G401.6 (cell line): ENCODE measurements around the gene GPC3.
A peak's percentile ranks its signal among the peaks of the same experiment; 100 is the strongest.
"Not testable (repeated sequence)": the region's sequence is repeated elsewhere in the genome, so short reads cannot be mapped to it uniquely, and the experiment has no call there.

ENCODE experiments used
- FAIRE-seq: peaks from 2 replicates; lab custom pipeline; 2012; peaks lifted over from hg19 to GRCh38; lab: Jason Lieb, UNC

The GPC3 gene

GRCh38 chrX:133985164-133985966 is at the start of gene GPC3:
GPC3 (minus strand) TSS chrX:133985594.
- FAIRE-seq = no peak

DNA sequence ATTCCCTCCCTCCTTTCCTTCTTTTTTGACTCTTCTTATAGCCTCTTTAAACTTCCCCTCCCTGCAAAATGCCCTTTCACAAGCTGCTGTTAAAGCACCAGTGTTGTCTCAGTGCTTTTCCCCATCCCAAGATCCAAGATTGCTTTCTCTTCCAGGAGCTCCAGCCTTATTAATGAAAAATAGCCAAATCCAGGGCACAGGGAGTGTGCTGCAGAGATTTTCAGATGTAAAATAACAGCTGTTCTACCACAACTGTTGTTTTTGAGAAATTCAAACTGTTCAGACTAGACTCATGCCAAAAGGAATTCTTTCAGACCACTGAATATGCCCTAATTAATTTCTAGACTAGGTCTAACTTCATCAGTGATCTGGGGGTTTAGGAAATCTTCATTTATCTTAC is 47.0 kb upstream of the GPC3 start:
- no peak for FAIRE-seq

DNA sequence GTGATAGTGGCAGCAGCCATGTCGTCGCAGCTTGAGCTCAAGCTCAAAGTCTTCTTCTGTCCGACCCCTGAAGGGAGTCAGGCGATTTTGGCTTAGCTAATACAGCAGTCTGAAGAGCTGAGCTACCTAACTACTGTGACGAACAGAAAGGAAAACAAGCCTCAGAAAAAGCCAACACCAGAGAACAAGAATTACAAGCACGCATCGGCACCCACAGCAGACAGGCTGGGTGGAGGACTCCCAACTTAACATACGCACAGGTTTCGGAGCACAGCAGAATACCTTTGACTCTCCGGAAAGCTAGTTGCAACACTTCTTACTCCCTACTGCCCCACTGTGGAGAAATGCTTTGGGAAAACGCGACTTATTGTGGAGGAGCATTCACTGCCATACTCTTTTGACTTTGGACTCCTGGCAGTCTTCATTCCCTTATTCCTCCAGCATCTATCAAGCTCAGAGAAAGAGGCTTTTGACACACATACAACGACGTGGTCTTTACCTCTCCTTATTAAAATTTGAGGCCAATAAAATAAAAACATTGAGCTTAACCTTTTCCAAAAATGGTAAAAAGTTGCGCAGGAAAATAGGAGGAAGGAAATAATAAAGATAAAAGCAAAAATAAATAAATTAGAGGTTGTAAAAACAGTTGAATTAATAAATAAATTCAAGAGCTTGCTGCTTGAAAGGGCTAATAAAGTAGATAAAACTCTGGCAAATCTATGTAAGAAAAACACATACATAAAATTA is 41.3 kb upstream of the GPC3 start:
- FAIRE-seq = peak; percentile 97

GRCh38 chrX:134025986-134026545 is 40.7 kb upstream of the GPC3 start:
- peak; percentile 73 for FAIRE-seq

DNA sequence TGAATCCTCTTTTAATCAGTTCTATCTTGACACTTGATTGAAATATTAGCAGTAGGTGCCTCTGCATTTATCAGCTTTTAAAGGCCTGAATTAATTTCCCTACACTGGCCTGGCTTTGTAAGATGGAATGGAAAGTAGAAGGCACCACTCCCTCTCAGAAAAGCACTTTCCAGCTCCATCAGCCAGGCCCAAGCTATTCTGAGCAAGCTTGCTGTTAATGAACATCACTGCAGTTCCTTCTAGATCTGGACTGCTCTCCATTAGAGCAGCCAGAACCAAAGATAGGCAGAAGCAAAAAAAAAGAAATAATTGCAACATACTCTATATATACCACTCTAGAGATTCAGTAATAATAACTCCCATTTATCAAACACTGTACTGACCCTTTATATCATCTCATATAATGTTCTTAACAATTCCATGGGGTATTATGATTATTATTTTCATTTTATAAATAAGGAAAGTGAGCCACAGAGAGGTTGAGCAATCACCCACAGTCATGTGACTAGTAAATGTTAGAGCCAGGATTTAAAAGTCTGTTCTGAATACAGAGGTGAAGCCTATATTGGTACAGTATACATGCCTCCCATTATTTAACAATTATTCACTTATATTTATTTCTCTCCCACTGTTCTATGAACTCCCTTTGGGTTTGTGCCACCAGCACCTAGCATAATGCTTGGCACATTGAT is 39.4 kb upstream of the GPC3 start:
- peak; percentile 3 for FAIRE-seq

DNA sequence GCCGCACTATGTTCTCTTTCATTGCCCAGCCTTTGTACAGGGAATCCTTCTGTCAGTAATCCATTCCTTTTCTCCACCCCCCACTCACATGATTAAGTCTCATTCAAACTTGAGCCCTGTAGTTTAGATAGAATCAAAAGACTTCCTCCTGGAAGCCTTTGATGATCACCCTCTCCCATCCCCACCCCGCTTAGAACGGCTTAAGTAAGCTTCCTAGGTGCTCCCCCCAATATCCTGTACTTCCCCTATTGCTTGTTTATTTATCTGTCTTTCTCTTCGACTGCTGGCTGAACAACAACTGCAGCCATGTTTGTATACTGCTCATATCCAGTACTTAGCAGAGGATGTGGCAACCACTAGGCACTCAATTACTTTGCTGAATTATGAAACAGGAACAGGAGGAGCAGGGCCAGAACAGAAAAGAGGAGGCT is 38.5 kb upstream of the GPC3 start:
- FAIRE-seq = no peak

DNA sequence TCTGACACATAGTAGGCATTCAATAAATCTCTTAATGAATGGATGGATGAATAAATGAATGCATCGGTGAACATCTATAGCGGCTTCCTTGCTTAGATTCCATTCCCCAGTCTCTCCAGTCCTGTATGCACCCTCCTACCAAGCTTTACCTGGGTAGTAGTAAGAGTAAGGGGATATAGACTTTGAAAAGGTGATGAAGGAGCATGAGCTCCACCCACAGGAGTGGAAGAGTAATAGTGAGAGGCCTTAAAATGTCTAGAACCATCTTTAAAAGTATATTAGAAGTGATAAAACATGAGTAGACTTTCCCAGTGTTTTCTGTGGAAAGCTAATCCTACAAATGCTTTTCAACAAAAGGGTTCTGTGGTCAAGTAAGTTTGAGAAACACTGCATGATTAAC is 35.5 kb upstream of the GPC3 start:
- peak; percentile 92 for FAIRE-seq

DNA sequence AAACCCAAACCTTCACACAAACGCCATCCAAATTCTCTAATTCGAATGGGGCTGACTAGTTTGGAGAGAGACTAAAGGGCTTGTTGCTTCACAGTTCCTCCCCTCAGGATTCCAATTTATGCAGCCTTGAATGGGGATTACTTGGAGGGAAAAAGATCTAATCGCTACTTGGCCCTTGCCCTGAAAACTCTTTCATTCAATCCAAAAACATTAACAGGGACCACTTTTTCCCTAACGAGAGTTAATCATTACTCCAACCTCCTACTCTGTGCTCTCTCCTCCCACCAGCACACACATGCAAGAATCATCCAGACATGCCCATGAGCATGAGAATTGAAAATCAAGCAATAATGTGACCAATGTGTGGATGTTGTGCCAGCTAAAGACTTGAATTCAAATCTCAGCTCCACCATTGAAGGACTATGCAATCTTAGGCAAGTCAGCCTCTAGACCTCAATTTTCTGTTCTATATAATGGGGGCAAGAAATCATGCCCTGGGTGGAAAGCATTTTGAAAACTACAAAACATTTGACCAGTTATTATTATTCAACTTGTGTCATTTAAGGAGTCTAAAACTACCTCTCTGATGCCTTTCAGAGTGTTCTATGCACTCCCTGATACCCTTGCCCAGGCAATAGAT is 34.3 kb upstream of the GPC3 start:
- FAIRE-seq = no peak

- not testable (repeated sequence) for FAIRE-seq
Measured at GRCh38 chrX:134016309-134016708, 30.9 kb upstream of the GPC3 start.

GRCh38 chrX:134015510-134015909 is 30.1 kb upstream of the GPC3 start:
- FAIRE-seq = not testable (repeated sequence)

GRCh38 chrX:134013524-134013923 is 28.1 kb upstream of the GPC3 start:
- FAIRE-seq = no peak

GRCh38 chrX:134013092-134013497 is 27.7 kb upstream of the GPC3 start:
- FAIRE-seq = no peak

DNA sequence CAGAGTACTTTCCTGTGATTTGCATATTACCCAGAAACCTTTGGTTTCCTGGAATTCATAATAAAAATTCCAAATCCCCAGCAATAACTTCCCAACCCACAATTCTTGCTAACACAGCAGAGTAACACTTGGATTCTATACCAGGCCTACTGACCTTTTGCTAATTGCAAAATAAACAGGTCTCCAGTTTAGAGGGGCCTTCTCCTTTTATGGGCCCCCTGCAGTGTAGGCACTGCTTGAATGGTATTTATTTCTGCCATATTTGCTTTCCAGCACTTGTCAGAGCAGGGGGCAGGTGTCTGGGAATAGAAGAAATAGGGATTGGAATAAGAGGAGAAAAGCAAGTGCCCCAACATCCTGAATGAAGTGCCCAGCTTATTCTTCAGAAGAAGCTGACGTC is 25.3 kb upstream of the GPC3 start:
- FAIRE-seq = no peak

GRCh38 chrX:134007716-134008115 is 22.3 kb upstream of the GPC3 start:
- no peak for FAIRE-seq

GRCh38 chrX:134006484-134007161 is 21.2 kb upstream of the GPC3 start:
- FAIRE-seq = no peak

DNA sequence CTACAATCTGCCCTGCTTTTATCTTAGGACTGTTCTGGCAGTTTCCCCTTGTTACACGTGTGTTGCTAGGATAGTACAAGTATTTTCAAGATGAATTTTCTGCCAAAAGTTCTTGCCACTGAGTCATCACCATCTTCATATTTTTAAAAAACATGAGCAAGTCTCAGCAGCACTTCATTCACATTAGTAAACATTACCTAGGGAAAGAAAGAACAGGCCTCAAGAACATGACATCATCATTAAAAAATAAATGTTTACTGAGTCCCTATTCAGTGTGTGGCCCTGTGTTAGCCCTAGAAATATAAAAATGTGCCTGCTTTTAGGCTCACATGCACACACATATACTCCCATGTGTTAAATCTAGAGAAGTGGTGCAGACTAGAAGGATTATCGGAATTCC is 18.7 kb upstream of the GPC3 start:
- FAIRE-seq = no peak

- FAIRE-seq = no peak
Measured at GRCh38 chrX:134002921-134003615, 17.7 kb upstream of the GPC3 start.

DNA sequence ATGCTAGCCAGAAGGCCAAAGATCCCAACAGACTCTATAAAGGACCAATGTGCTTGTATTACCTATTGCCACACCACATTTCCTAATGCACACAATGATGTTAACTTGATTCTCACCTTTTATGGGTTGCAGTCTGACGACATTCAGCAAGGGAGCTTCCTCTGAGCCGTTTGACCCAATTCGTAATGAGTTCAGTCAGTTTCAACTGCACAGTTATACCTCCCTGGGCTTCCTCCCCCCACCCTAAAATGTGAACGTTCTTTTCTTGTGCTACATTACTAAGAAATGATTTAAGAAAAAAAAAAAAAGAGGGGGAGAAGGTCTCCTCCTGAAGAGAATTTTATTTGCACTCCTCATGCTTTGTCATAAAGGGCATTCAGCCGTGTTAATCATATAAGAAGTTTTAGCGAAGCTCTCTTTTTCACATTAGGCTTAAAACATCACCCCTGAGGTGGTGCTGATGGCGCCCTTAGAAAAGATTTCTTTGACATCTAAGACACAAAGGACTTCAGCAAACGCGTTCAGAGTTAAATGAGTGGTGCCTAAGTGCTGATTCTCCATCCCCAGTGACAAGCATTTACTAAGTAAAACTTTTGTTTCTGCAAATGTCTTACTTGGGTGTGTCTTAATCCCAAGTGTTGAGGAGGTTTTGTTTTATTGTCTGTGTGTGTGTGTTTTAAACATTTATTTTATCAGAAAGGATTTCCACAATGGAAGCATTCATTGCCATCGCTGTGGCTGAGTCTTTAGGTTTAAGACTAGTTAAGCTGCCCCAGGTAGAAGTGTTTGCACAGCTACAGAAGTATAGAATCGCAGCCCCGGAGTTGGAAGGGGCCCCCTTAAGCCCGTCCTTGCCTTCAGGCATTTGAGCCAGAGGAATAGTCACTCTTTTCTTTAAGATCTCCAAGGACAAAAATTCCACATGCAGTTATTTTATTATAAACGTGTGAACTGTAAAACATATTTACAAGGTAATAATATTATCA is 15.2 kb upstream of the GPC3 start:
- no peak for FAIRE-seq

DNA sequence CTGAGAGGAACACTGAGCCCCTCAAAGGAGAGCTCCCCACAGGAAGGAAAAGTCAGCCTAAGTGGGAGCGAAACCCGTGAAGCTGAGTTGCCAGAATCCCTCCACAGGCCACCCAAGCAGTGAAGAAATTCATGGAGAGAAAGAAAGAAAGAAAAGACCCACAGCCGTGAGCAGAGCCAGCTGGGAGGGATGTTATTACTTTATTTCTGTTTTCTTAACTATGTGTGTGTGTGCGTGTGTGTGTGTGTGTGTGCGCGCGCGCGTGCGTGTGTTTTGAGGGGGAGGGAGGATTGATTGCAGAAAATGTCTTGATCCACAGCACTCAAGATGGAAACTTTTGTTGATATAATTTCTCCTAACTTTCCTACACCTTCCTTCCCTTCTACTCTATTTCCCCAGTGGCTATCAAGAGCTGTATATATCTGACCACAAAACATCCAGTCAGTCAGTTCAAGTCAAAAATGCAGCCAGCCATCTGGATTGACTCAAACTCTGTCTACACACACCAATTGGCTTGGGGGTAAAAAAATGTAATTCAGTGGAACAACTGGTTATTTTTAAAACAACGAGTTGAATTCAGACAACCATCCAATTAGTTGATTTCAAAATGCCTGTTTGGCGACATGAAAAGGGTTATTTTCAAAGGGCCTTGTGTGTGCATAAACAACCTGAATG is 13.8 kb upstream of the GPC3 start:
- FAIRE-seq = no peak
